MCF 10A (cell line): ENCODE measurements around the gene C2. TPM values are rescaled to one million over a fixed set of nuclear protein-coding genes. Genes with fewer than 3 reads are reported as not detected.
A peak's percentile ranks its signal among the peaks of the same experiment; 100 is the strongest.

Experiments
- BruUV-seq: library from RNA; stranded (reverse); fragments of 400-500 nt; replicated peaks from 2 replicates; lab custom pipeline; 2021; lab: Mats Ljungman, UMichigan
- CTCF ChIA-PET: fragments of 300-600 bp; sonication (Branson Sonifier 250); formaldehyde crosslinking; extraction: SDS; loops from one replicate; lab custom pipeline; 2021; ENCODE audit warnings: antibody characterized with exemption, inconsistent platforms; lab: Yijun Ruan, JAX
- POLR2A ChIA-PET: fragments of 300-600, 350-650 bp; sonication (Branson Sonifier 250); formaldehyde crosslinking; extraction: SDS; loops from one replicate; lab custom pipeline; 2020; ENCODE audit warnings: antibody characterized with exemption, inconsistent platforms; lab: Yijun Ruan, JAX
- DNase-seq: peaks from one replicate; pipeline ENCODE4 v3.0.0-alpha.2; 2018; ENCODE audit not compliant: unreplicated experiment
- H3K27ac Mint-ChIP-seq: one replicate; pipeline ENCODE4 v1.8.0; 2022; ENCODE audit warnings: mild to moderate bottlenecking, low read depth, mixed read lengths; ENCODE audit not compliant: unreplicated experiment
- H3K27me3 Mint-ChIP-seq: one replicate; pipeline ENCODE4 v1.8.0; 2022; ENCODE audit warnings: mixed read lengths; ENCODE audit not compliant: insufficient read depth, unreplicated experiment
- H3K36me3 Mint-ChIP-seq: one replicate; pipeline ENCODE4 v1.8.0; 2022; ENCODE audit warnings: mild to moderate bottlenecking, moderate library complexity, mixed read lengths; ENCODE audit not compliant: insufficient read depth, unreplicated experiment
- H3K4me1 Mint-ChIP-seq: one replicate; pipeline ENCODE4 v1.8.0; 2022; ENCODE audit warnings: mixed read lengths; ENCODE audit not compliant: insufficient read depth, unreplicated experiment
- H3K4me3 Mint-ChIP-seq: one replicate; pipeline ENCODE4 v1.8.0; 2022; ENCODE audit warnings: mild to moderate bottlenecking, moderate library complexity, mixed read lengths; ENCODE audit not compliant: unreplicated experiment
- H3K9me3 Mint-ChIP-seq: one replicate; pipeline ENCODE4 v1.8.0; 2022; ENCODE audit warnings: mixed read lengths; ENCODE audit not compliant: unreplicated experiment
- intact Hi-C: fragments of 100-400 bp; cut with micrococcal nuclease; formaldehyde crosslinking; loops from 2 replicates; pipeline ENCODE4 v1.14.1; 2022
- total RNA-seq: library from RNA; stranded (reverse); gene quantifications from 2 replicates; pipeline ENCODE4 v1.2.3, GENCODE V29; 2022
- TF ChIP-seq, protein P1 (sequence below): fragments of 200-600 bp; IDR thresholded peaks from one replicate; pipeline ENCODE4 v1.8.0; 2022; ENCODE audit warnings: antibody characterized with exemption, mild to moderate bottlenecking; ENCODE audit not compliant: unreplicated experiment

C2 gene
- total RNA-seq, 1 experiment from 2014 or later, result not detected

DNA sequence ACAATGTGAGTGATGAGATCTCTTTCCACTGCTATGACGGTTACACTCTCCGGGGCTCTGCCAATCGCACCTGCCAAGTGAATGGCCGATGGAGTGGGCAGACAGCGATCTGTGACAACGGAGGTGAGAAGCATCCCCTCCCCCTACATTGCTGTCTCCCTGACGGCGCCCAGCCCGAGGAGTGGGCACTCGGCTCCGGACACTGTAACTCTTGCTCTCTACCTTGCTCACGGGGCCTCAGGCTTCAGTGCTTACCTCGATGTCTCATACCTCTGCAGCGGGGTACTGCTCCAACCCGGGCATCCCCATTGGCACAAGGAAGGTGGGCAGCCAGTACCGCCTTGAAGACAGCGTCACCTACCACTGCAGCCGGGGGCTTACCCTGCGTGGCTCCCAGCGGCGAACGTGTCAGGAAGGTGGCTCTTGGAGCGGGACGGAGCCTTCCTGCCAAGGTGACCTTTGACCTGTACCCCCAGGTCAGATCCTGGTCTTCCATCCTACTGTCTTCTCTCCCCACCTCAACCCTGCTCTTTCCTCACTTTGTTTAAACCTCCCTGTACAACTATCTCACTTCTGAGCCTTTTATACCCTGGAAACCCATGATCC, 19.7 kb downstream of the C2 start:
- peak overlapping the region; percentile 51 for H3K27ac Mint-ChIP-seq
- BruUV-seq, result no TSS peak
- intact Hi-C loops, result no loop called here
- TF ChIP-seq, protein P1, sequence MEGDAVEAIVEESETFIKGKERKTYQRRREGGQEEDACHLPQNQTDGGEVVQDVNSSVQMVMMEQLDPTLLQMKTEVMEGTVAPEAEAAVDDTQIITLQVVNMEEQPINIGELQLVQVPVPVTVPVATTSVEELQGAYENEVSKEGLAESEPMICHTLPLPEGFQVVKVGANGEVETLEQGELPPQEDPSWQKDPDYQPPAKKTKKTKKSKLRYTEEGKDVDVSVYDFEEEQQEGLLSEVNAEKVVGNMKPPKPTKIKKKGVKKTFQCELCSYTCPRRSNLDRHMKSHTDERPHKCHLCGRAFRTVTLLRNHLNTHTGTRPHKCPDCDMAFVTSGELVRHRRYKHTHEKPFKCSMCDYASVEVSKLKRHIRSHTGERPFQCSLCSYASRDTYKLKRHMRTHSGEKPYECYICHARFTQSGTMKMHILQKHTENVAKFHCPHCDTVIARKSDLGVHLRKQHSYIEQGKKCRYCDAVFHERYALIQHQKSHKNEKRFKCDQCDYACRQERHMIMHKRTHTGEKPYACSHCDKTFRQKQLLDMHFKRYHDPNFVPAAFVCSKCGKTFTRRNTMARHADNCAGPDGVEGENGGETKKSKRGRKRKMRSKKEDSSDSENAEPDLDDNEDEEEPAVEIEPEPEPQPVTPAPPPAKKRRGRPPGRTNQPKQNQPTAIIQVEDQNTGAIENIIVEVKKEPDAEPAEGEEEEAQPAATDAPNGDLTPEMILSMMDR, result no peak
- H3K36me3 Mint-ChIP-seq, result peaks cover 40% of the 10 kb centered on the region
- no peaks in the 10 kb centered on the region for H3K9me3 Mint-ChIP-seq
- ChIA-PET CTCF (interaction anchor here (0.6 kb wide), 1 partner anchor 10 kb away, joined by 3 read pairs; no protein-coding TSS in a partner anchor), POLR2A (interaction anchor here (0.9 to 3.6 kb wide), 4 partner anchors 12 to 49 kb away, joined by 5 to 24 read pairs (median 7); partner anchors contain the start of genes DXO, EHMT2, NELFE and SKIC2)
- peaks cover 52% of the 10 kb centered on the region for H3K4me1 Mint-ChIP-seq
- peak overlapping the region; percentile 64 for H3K4me3 Mint-ChIP-seq
- no peak for DNase-seq
- H3K27me3 Mint-ChIP-seq, result no peaks in the 10 kb centered on the region

DNA sequence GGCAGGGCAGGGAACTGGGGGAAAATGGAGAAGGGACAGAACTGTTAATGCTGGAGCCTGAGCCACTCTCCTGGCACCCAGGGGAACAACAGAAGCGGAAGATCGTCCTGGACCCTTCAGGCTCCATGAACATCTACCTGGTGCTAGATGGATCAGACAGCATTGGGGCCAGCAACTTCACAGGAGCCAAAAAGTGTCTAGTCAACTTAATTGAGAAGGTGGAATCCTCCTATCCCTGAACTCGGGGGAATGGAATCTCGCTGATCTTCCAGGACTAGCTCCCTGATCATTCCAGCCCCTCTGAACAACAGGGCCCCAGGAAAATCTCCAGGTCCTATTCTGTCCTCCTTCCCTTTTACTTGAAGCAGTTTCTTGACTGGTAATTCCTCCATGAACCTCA, 20.3 kb downstream of the C2 start:
- POLR2A ChIA-PET, result interaction anchor here (0.9 to 3.6 kb wide), 4 partner anchors 11 to 50 kb away, joined by 5 to 24 read pairs (median 7); partner anchors contain the start of genes DXO, EHMT2, NELFE and SKIC2
- Mint-ChIP-seq H3K27me3 (no peaks in the 10 kb centered on the region), H3K36me3 (peaks cover 42% of the 10 kb centered on the region), H3K4me3 (peak overlapping the region; percentile 64), H3K9me3 (no peaks in the 10 kb centered on the region), H3K27ac (peak overlapping the region; percentile 70), H3K4me1 (peaks cover 47% of the 10 kb centered on the region)
- BruUV-seq, result no TSS peak
- TF ChIP-seq, protein P1, result no peak
- no peak for DNase-seq
- intact Hi-C loops, result no loop called here
- CTCF ChIA-PET, result interaction anchor here (0.6 kb wide), 1 partner anchor 9 kb away, joined by 3 read pairs; no protein-coding TSS in a partner anchor

DNA sequence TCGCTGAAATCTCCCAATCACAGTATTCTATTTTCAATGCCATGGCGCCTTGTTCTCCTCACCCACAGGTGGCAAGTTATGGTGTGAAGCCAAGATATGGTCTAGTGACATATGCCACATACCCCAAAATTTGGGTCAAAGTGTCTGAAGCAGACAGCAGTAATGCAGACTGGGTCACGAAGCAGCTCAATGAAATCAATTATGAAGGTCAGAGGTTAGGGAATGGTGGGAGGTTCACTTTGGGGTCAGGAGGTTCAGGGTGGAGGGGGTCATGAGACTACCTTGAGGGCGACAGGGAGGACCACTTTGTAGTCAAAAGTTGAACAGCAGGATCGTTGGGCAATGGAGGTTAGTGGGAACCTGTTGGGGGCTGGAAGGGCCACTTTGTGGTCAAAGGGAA, 20.8 kb downstream of the C2 start:
- BruUV-seq, result no TSS peak
- ChIA-PET CTCF (no interaction called here), POLR2A (interaction anchor here (0.9 to 3.6 kb wide), 4 partner anchors 11 to 50 kb away, joined by 5 to 24 read pairs (median 7); partner anchors contain the start of genes DXO, EHMT2, NELFE and SKIC2)
- no peaks in the 10 kb centered on the region for H3K27me3 Mint-ChIP-seq
- no peaks in the 10 kb centered on the region for H3K9me3 Mint-ChIP-seq
- H3K27ac Mint-ChIP-seq, result peak overlapping the region; percentile 70
- no peak for DNase-seq
- intact Hi-C loops, result no loop called here
- TF ChIP-seq, protein P1, result no peak
- peaks cover 46% of the 10 kb centered on the region for H3K36me3 Mint-ChIP-seq
- peaks cover 47% of the 10 kb centered on the region for H3K4me1 Mint-ChIP-seq
- no peak overlapping the region for H3K4me3 Mint-ChIP-seq

DNA sequence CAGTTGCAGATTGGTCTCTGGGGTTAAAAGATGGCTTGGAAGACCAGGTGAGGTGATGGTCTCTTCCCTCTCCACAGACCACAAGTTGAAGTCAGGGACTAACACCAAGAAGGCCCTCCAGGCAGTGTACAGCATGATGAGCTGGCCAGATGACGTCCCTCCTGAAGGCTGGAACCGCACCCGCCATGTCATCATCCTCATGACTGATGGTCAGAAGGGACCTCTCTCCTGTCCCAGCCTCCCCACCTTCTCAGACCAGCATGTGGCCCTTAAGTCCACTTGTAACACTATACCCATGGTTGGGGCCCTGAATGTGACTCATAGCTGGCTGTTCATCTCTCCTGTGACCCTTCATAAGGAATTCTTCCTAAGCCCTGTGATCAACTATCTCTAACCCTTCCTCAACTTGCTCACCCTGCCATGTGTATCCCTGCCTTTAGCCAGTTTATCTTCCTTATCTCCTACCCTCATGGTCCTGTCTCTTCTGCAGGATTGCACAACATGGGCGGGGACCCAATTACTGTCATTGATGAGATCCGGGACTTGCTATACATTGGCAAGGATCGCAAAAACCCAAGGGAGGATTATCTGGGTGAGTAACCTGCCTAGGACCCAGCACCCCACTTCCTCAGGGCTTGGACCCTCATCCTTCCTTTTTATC, 21.4 kb downstream of the C2 start:
- POLR2A ChIA-PET, result interaction anchor here (1.6 to 3.6 kb wide), 4 partner anchors 10 to 51 kb away, joined by 6 to 24 read pairs (median 8); partner anchors contain the start of genes DXO, EHMT2, NELFE and SKIC2

More for the DNA sequence above, 21.4 kb downstream of the C2 start:
- CTCF ChIA-PET, result interaction anchor here (0.6 to 2.5 kb wide), 3 partner anchors 13 to 372 kb away, joined by 3 to 6 read pairs (median 3); partner anchors contain the start of gene ZBTB12
- Mint-ChIP-seq H3K9me3 (no peaks in the 10 kb centered on the region), H3K4me1 (peaks cover 47% of the 10 kb centered on the region), H3K27ac (peak overlapping the region; percentile 70), H3K27me3 (no peaks in the 10 kb centered on the region), H3K36me3 (peaks cover 52% of the 10 kb centered on the region), H3K4me3 (peak overlapping the region; percentile 17)
- BruUV-seq, result no TSS peak
- intact Hi-C loops, result no loop called here
- TF ChIP-seq, protein P1, result no peak
- DNase-seq, result peak; percentile 54
